CD14-positive monocyte (primary cell): ENCODE measurements around the gene ZSCAN22. TPM values are rescaled to one million over a fixed set of nuclear protein-coding genes. Genes with fewer than 3 reads are reported as not detected.

Source experiments
- DNase-seq, 3 donors: peaks; one replicate each; pipeline ENCODE4 v3.0.0-alpha.2; 2011 to 2022
- H2AFZ ChIP-seq: 2 replicates; pipeline ENCODE4 v1.6.0; 2012; ENCODE audit warnings: mild to moderate bottlenecking, low read depth, low read length, inconsistent platforms; ENCODE audit not compliant: insufficient read depth, poor library complexity, severe bottlenecking
- H3K27ac ChIP-seq, 2 donors: 1 replicate in 1 of 2; 2 replicates in 1 of 2; pipeline ENCODE4 v1.5.1; 2012 to 2013; ENCODE audit warnings: low read length in 2 of 2, control low read depth in 1 of 2, inconsistent platforms in 1 of 2, low read depth in 1 of 2, mild to moderate bottlenecking in 1 of 2
- H3K27me3 ChIP-seq, 2 donors: one replicate each; pipeline versions ENCODE4 v1.6.0 to v1.6.1; 2011 to 2013; ENCODE audit warnings: low read length in 2 of 2; ENCODE audit not compliant: control insufficient read depth in 2 of 2, insufficient read depth in 2 of 2
- H3K36me3 ChIP-seq, 2 donors: replicated peaks in 1 of 2; 1 replicate in 1 of 2; 2 replicates in 1 of 2; pipeline versions ENCODE4 v1.5.1 to v1.6.1; 2012 to 2013; ENCODE audit warnings: low read length in 2 of 2, control low read depth in 1 of 2, inconsistent platforms in 1 of 2, mild to moderate bottlenecking in 1 of 2; ENCODE audit not compliant: insufficient read depth in 2 of 2, control insufficient read depth in 1 of 2
- H3K4me1 ChIP-seq, 2 donors: 1 replicate in 1 of 2; 2 replicates in 1 of 2; pipeline versions ENCODE4 v1.5.1 to v1.6.1; 2012 to 2013; ENCODE audit warnings: low read length in 2 of 2, control low read depth in 1 of 2, inconsistent platforms in 1 of 2, mild to moderate bottlenecking in 1 of 2, moderate library complexity in 1 of 2; ENCODE audit not compliant: insufficient read depth in 2 of 2, control insufficient read depth in 1 of 2
- H3K4me2 ChIP-seq: replicated peaks from 2 replicates; pipeline ENCODE3; 2012; ENCODE audit warnings: low read length, moderate library complexity, mild to moderate bottlenecking; ENCODE audit not compliant: poor library complexity, severe bottlenecking; ENCODE audit errors: extremely low read depth
- H3K4me3 ChIP-seq, 3 experiments: fragments of 200-600 bp in 1 of 3; sonication (generic) in 1 of 3; replicated peaks in 1 of 3; 1 replicate in 2 of 3; 2 replicates in 1 of 3; pipeline ENCODE4 v1.5.1; 2011 to 2013; ENCODE audit warnings: low read length in 3 of 3, mild to moderate bottlenecking in 3 of 3, control low read depth in 2 of 3, low read depth in 2 of 3, inconsistent platforms in 1 of 3, moderate library complexity in 1 of 3
- H3K79me2 ChIP-seq: 2 replicates; pipeline ENCODE4 v1.6.0; 2012; ENCODE audit warnings: mild to moderate bottlenecking, control low read depth, inconsistent platforms, low read length, moderate library complexity; ENCODE audit not compliant: insufficient read depth
- H3K9ac ChIP-seq: 2 replicates; pipeline ENCODE4 v1.6.0; 2017; ENCODE audit warnings: low read length, mild to moderate bottlenecking; ENCODE audit not compliant: insufficient read depth, poor library complexity, severe bottlenecking
- H3K9me3 ChIP-seq, 2 donors: replicated peaks in 1 of 2; 1 replicate in 1 of 2; 2 replicates in 1 of 2; pipeline versions ENCODE4 v1.5.1 to v1.6.1; 2012 to 2013; ENCODE audit warnings: low read length in 2 of 2, control low read depth in 1 of 2; ENCODE audit not compliant: control insufficient read depth in 1 of 2, insufficient read depth in 1 of 2
- H4K20me1 ChIP-seq: 2 replicates; pipeline ENCODE4 v1.6.0; 2012; ENCODE audit warnings: mild to moderate bottlenecking, low read length, control low read depth, moderate library complexity; ENCODE audit not compliant: insufficient read depth
- H3K27ac Mint-ChIP-seq, 7 donors: one replicate each; pipeline ENCODE4 v1.8.0; 2020; ENCODE audit warnings: mild to moderate bottlenecking in 7 of 7, mixed read lengths in 7 of 7, moderate library complexity in 6 of 7, inconsistent platforms in 2 of 7
- H3K27me3 Mint-ChIP-seq, 3 donors: one replicate each; pipeline ENCODE4 v1.8.0; 2021 to 2022; ENCODE audit warnings: low read depth in 3 of 3, mild to moderate bottlenecking in 3 of 3, mixed read lengths in 3 of 3, moderate library complexity in 3 of 3, inconsistent platforms in 1 of 3
- H3K36me3 Mint-ChIP-seq, 2 donors: one replicate each; pipeline ENCODE4 v1.8.0; 2020; ENCODE audit warnings: mixed read lengths in 2 of 2, inconsistent platforms in 1 of 2, mild to moderate bottlenecking in 1 of 2
- H3K4me1 Mint-ChIP-seq: one replicate; pipeline ENCODE4 v1.8.0; 2020; ENCODE audit warnings: mild to moderate bottlenecking, mixed read lengths
- H3K4me3 Mint-ChIP-seq, 2 donors: one replicate each; pipeline ENCODE4 v1.8.0; 2020; ENCODE audit warnings: mild to moderate bottlenecking in 2 of 2, mixed read lengths in 2 of 2, moderate library complexity in 1 of 2
- H3K9me3 Mint-ChIP-seq, 7 donors: one replicate each; pipeline ENCODE4 v1.8.0; 2020 to 2022; ENCODE audit warnings: mixed read lengths in 7 of 7, mild to moderate bottlenecking in 6 of 7, moderate library complexity in 6 of 7, inconsistent platforms in 2 of 7
- CTCF ChIP-seq: fragments of 200-600 bp; IDR thresholded peaks from one replicate; pipeline ENCODE4 v1.8.0; 2022; ENCODE audit warnings: antibody characterized with exemption, mild to moderate bottlenecking
- WGBS: methylation state at CpG from one replicate; pipeline ENCODE4 v1.1.5; 2013; ENCODE audit warnings: missing lambda C conversion rate; ENCODE audit not compliant: insufficient coverage; 5-methylcytosine and 5-hydroxymethylcytosine counted together
- intact Hi-C, 2 donors: fragments of 100-400 bp; cut with micrococcal nuclease; formaldehyde crosslinking; loops; one replicate each; pipeline versions ENCODE4 v1.15.0 to v1.15.1; 2023
- polyA plus RNA-seq, 3 donors: library from polyadenylated mRNA; depleted of rRNA in 1 of 3; unstranded in 2 of 3; stranded (reverse) in 1 of 3; fragments of 300-500 nt in 2 of 3; fragments of >200 nt in 1 of 3; fragmentation: Illumina TruSeq in 2 of 3; gene quantifications; 1 replicate in 2 of 3; 2 replicates in 1 of 3; pipeline ENCODE4 v1.2.3, GENCODE V29; 2012 to 2021

The ZSCAN22 gene
- polyA plus RNA-seq, 3 donors, result 0.58 to 1.2 (median 0.99) TPM

- 81% methylated on average over 12 of the region's 12 CpGs for WGBS
- peak overlapping the region; percentile 91 to 99 for H3K4me3 Mint-ChIP-seq
- peaks cover 12 to 16% of the 10 kb centered on the region in 2 donors for H3K4me1 ChIP-seq
- peaks cover 36% of the 10 kb centered on the region for H3K79me2 ChIP-seq
- H3K36me3 ChIP-seq, result peaks cover 26 to 47% of the 10 kb centered on the region in 2 donors
- peaks cover 16% of the 10 kb centered on the region for H3K4me1 Mint-ChIP-seq
- no peak for DNase-seq
- H3K36me3 Mint-ChIP-seq, result peaks cover 52 to 59% of the 10 kb centered on the region in 2 donors
- peak overlapping the region; percentile 65 to 97 for H3K27ac ChIP-seq
- peaks cover 0 to 2% (median 2%) of the 10 kb centered on the region in 3 donors for H3K27me3 Mint-ChIP-seq
- H2AFZ ChIP-seq, result peak overlapping the region; percentile 95
- peak overlapping the region; percentile 60 to 90 (median 80) for H3K4me3 ChIP-seq
- H3K27me3 ChIP-seq, result no peaks in the 10 kb centered on the region
- no peak for TF ChIP-seq CTCF
- H3K9ac ChIP-seq, result peak overlapping the region; percentile 92
- H3K9me3 Mint-ChIP-seq, result peaks cover 22 to 51% (median 40%) of the 10 kb centered on the region in 7 donors
- H4K20me1 ChIP-seq, result no peaks in the 10 kb centered on the region
- peaks cover 24 to 31% of the 10 kb centered on the region in 2 donors for H3K9me3 ChIP-seq
- peak overlapping the region; percentile 74 for H3K4me2 ChIP-seq
- H3K27ac Mint-ChIP-seq, result peak overlapping the region in 6 of 7 donors; percentile 97 to 99 (median 98)
- intact Hi-C loops, result loop anchor here (2.0 to 10.0 kb wide), 4 partner anchors 21 to 301 kb away; partner anchors contain the start of genes ZSCAN22 (in 2 of the 2), RPS5 (in 1 of the 2), ZNF274 (in 1 of the 2) and ZNF606 (in 1 of the 2)
These were observed 20.9 kb upstream of the ZSCAN22 start for GRCh38 chr19:58305932-58306323.

- H3K4me1 Mint-ChIP-seq, result peaks cover 16% of the 10 kb centered on the region
- intact Hi-C loops, result loop anchor here (5.0 to 10.0 kb wide), 2 partner anchors 125 to 303 kb away; partner anchors contain the start of genes ZNF274 (in 1 of the 2) and ZNF606 (in 1 of the 2)
- WGBS, result 100% methylated on average over 1 of the region's 4 CpGs
- H3K4me3 Mint-ChIP-seq, result no peak overlapping the region
- Histone ChIP-seq H4K20me1 (no peaks in the 10 kb centered on the region), H3K27me3 (no peaks in the 10 kb centered on the region), H3K9ac (no peak overlapping the region), H3K4me1 (peaks cover 12 to 16% of the 10 kb centered on the region in 2 donors), H3K79me2 (peaks cover 36% of the 10 kb centered on the region), H3K4me2 (no peak overlapping the region), H3K36me3 (peaks cover 44 to 58% of the 10 kb centered on the region in 2 donors), H3K4me3 (no peak overlapping the region), H3K9me3 (peaks cover 34 to 38% of the 10 kb centered on the region in 2 donors), H3K27ac (no peak overlapping the region), H2AFZ (no peak overlapping the region)
- peak overlapping the region in 1 of 7 donors; percentile 54 for H3K27ac Mint-ChIP-seq
- H3K9me3 Mint-ChIP-seq, result peaks cover 34 to 54% (median 45%) of the 10 kb centered on the region in 7 donors
- H3K27me3 Mint-ChIP-seq, result peaks cover 0 to 2% (median 2%) of the 10 kb centered on the region in 3 donors
- peaks cover 67 to 68% of the 10 kb centered on the region in 2 donors for H3K36me3 Mint-ChIP-seq
- DNase-seq, result no peak
- TF ChIP-seq CTCF, result no peak
These were observed 19.1 kb upstream of the ZSCAN22 start for GRCh38 chr19:58307736-58308135.
